MCF 10A (cell line): ENCODE results near the gene FOXL2. TPM values are rescaled to one million over a fixed set of nuclear protein-coding genes. Genes with fewer than 3 reads are reported as not detected.

Experiments
- BruUV-seq: library from RNA; stranded (reverse); fragments of 400-500 nt; replicated peaks from 2 replicates; lab custom pipeline; 2021; lab: Mats Ljungman, UMichigan
- CTCF ChIA-PET: fragments of 300-600 bp; sonication (Branson Sonifier 250); formaldehyde crosslinking; extraction: SDS; loops from one replicate; lab custom pipeline; 2021; ENCODE audit warnings: antibody characterized with exemption, inconsistent platforms; lab: Yijun Ruan, JAX
- POLR2A ChIA-PET: fragments of 300-600, 350-650 bp; sonication (Branson Sonifier 250); formaldehyde crosslinking; extraction: SDS; loops from one replicate; lab custom pipeline; 2020; ENCODE audit warnings: antibody characterized with exemption, inconsistent platforms; lab: Yijun Ruan, JAX
- DNase-seq: peaks from one replicate; pipeline ENCODE4 v3.0.0-alpha.2; 2018; ENCODE audit not compliant: unreplicated experiment
- H3K27ac Mint-ChIP-seq: one replicate; pipeline ENCODE4 v1.8.0; 2022; ENCODE audit warnings: mild to moderate bottlenecking, low read depth, mixed read lengths; ENCODE audit not compliant: unreplicated experiment
- H3K27me3 Mint-ChIP-seq: one replicate; pipeline ENCODE4 v1.8.0; 2022; ENCODE audit warnings: mixed read lengths; ENCODE audit not compliant: insufficient read depth, unreplicated experiment
- H3K36me3 Mint-ChIP-seq: one replicate; pipeline ENCODE4 v1.8.0; 2022; ENCODE audit warnings: mild to moderate bottlenecking, moderate library complexity, mixed read lengths; ENCODE audit not compliant: insufficient read depth, unreplicated experiment
- H3K4me1 Mint-ChIP-seq: one replicate; pipeline ENCODE4 v1.8.0; 2022; ENCODE audit warnings: mixed read lengths; ENCODE audit not compliant: insufficient read depth, unreplicated experiment
- H3K4me3 Mint-ChIP-seq: one replicate; pipeline ENCODE4 v1.8.0; 2022; ENCODE audit warnings: mild to moderate bottlenecking, moderate library complexity, mixed read lengths; ENCODE audit not compliant: unreplicated experiment
- H3K9me3 Mint-ChIP-seq: one replicate; pipeline ENCODE4 v1.8.0; 2022; ENCODE audit warnings: mixed read lengths; ENCODE audit not compliant: unreplicated experiment
- CTCF ChIP-seq: fragments of 200-600 bp; IDR thresholded peaks from one replicate; pipeline ENCODE4 v1.8.0; 2022; ENCODE audit warnings: antibody characterized with exemption, mild to moderate bottlenecking; ENCODE audit not compliant: unreplicated experiment
- intact Hi-C: fragments of 100-400 bp; cut with micrococcal nuclease; formaldehyde crosslinking; loops from 2 replicates; pipeline ENCODE4 v1.14.1; 2022
- total RNA-seq: library from RNA; stranded (reverse); gene quantifications from 2 replicates; pipeline ENCODE4 v1.2.3, GENCODE V29; 2022

Gene FOXL2
- total RNA-seq, 1 experiment from 2014 or later = 0.30 TPM

GRCh38 chr3:138949445-138950005, 2.6 kb upstream of the FOXL2 start:
- BruUV-seq = no TSS peak
- H3K27me3 Mint-ChIP-seq = peaks cover 51% of the 10 kb centered on the region
- no peaks in the 10 kb centered on the region for H3K4me1 Mint-ChIP-seq

GRCh38 chr3:138949002-138949418, 2.1 kb upstream of the FOXL2 start:
- no peaks in the 10 kb centered on the region for H3K36me3 Mint-ChIP-seq
- H3K9me3 Mint-ChIP-seq = no peaks in the 10 kb centered on the region
- CTCF ChIA-PET = interaction anchor here (3.4 kb wide), 1 partner anchor 13 kb away, joined by 14 read pairs; no protein-coding TSS in a partner anchor
- no peak for DNase-seq
- POLR2A ChIA-PET = interaction anchor here (0.6 kb wide), 1 partner anchor 291 kb away, joined by 3 read pairs; no protein-coding TSS in a partner anchor
- no peak overlapping the region for H3K4me3 Mint-ChIP-seq
- intact Hi-C loops = no loop called here
- no TSS peak for BruUV-seq
- H3K27me3 Mint-ChIP-seq = peaks cover 51% of the 10 kb centered on the region
- no peaks in the 10 kb centered on the region for H3K4me1 Mint-ChIP-seq
- no peak for TF ChIP-seq CTCF
- H3K27ac Mint-ChIP-seq = no peak overlapping the region

More at GRCh38 chr3:138949445-138950005, 2.6 kb upstream of the FOXL2 start:
- no peak for DNase-seq
- POLR2A ChIA-PET = no interaction called here
- Mint-ChIP-seq H3K4me3 (no peak overlapping the region), H3K36me3 (no peaks in the 10 kb centered on the region), H3K9me3 (no peaks in the 10 kb centered on the region), H3K27ac (no peak overlapping the region)
- intact Hi-C loops = no loop called here
- TF ChIP-seq CTCF = no peak
- CTCF ChIA-PET = interaction anchor here (3.4 kb wide), 1 partner anchor 13 kb away, joined by 14 read pairs; no protein-coding TSS in a partner anchor

- TF ChIP-seq CTCF = no peak
- Mint-ChIP-seq H3K27ac (no peak overlapping the region), H3K36me3 (no peaks in the 10 kb centered on the region), H3K27me3 (peaks cover 51% of the 10 kb centered on the region), H3K9me3 (no peaks in the 10 kb centered on the region), H3K4me3 (no peak overlapping the region), H3K4me1 (no peaks in the 10 kb centered on the region)
- DNase-seq = no peak
- BruUV-seq = no TSS peak
- CTCF ChIA-PET = interaction anchor here (0.6 to 3.4 kb wide), 2 partner anchors 12 to 33 kb away, joined by 4 to 14 read pairs; no protein-coding TSS in a partner anchor
- intact Hi-C loops = no loop called here
- POLR2A ChIA-PET = interaction anchor here (0.6 kb wide), 1 partner anchor 292 kb away, joined by 3 read pairs; no protein-coding TSS in a partner anchor
Observed at GRCh38 chr3:138948371-138949001, 1.5 kb upstream of the FOXL2 start.

GRCh38 chr3:138947495-138948121, 671 bp upstream of the FOXL2 start:
- Mint-ChIP-seq H3K4me1 (no peaks in the 10 kb centered on the region), H3K27me3 (peaks cover 51% of the 10 kb centered on the region), H3K4me3 (no peak overlapping the region), H3K9me3 (no peaks in the 10 kb centered on the region), H3K27ac (no peak overlapping the region), H3K36me3 (no peaks in the 10 kb centered on the region)
- intact Hi-C loops = no loop called here
- no peak for TF ChIP-seq CTCF
- DNase-seq = no peak
- ChIA-PET POLR2A (no interaction called here), CTCF (interaction anchor here (0.5 to 3.4 kb wide), 5 partner anchors 11 to 532 kb away, joined by 3 to 14 read pairs (median 4); no protein-coding TSS in a partner anchor)
- no TSS peak for BruUV-seq
